ENCODE measurements around the gene HECW1.

- TF ChIP-seq POLR2A (IDR thresholded peaks at IDR 0.05; ENCODE audit: low read depth, low read length) (no peak), POLR2AphosphoS5 (IDR thresholded peaks at IDR 0.05; ENCODE audit: low read depth, low read length) (no peak), TAF1 (IDR thresholded peaks at IDR 0.05; ENCODE audit: low read depth, low read length) (no peak), PAX5 (IDR thresholded peaks at IDR 0.05; ENCODE audit: insufficient read depth, low read length, severe bottlenecking) (no peak), SPI1 (IDR thresholded peaks at IDR 0.05; ENCODE audit: low read depth, low read length) (no peak)
These were observed 179.9 kb downstream of the HECW1 start for GRCh38 chr7:43292384-43292783.

All from GM12891 (cell line).